Hepatocyte (in vitro differentiated cells): Measurements from ENCODE around the gene KRTAP5-4. TPM values are rescaled to one million over a fixed set of nuclear protein-coding genes. Genes with fewer than 3 reads are reported as not detected.
"Not testable (repeated sequence)": the region's sequence is repeated elsewhere in the genome, so short reads cannot be mapped to it uniquely, and the experiment has no call there.

Source experiments
- DNase-seq: peaks from one replicate; pipeline ENCODE4 v3.0.0-alpha.2; 2016; ENCODE audit warnings: low spot score
- H2AFZ ChIP-seq: fragments of 200-600 bp; sonication (generic); 2 replicates; pipeline ENCODE4 v1.6.0; 2016; ENCODE audit warnings: antibody characterized with exemption, mild to moderate bottlenecking
- H3K27ac ChIP-seq: fragments of 200-600 bp; sonication (generic); 2 replicates; pipeline ENCODE4 v1.5.1; 2016; ENCODE audit warnings: mild to moderate bottlenecking
- H3K27me3 ChIP-seq: fragments of 200-600 bp; sonication (generic); 2 replicates; pipeline ENCODE4 v1.6.1; 2016
- H3K36me3 ChIP-seq: fragments of 200-600 bp; sonication (generic); replicated peaks from 2 replicates; pipeline ENCODE4 v1.5.1; 2016; ENCODE audit warnings: low read depth; ENCODE audit not compliant: insufficient read depth
- H3K4me1 ChIP-seq: fragments of 200-600 bp; sonication (generic); 2 replicates; pipeline ENCODE4 v1.5.1; 2016; ENCODE audit warnings: mild to moderate bottlenecking, moderate library complexity; ENCODE audit not compliant: insufficient read depth
- H3K4me2 ChIP-seq: fragments of 200-600 bp; sonication (generic); 2 replicates; pipeline ENCODE4 v1.6.0; 2016
- H3K4me3 ChIP-seq: fragments of 200-600 bp; sonication (generic); 2 replicates; pipeline ENCODE4 v1.5.1; 2016; ENCODE audit warnings: mild to moderate bottlenecking
- H3K79me2 ChIP-seq: fragments of 200-600 bp; sonication (generic); 2 replicates; pipeline ENCODE4 v1.6.0; 2017; ENCODE audit warnings: mild to moderate bottlenecking
- H3K9me2 ChIP-seq: fragments of 200-600 bp; sonication (generic); replicated peaks from 2 replicates; pipeline ENCODE4 v1.6.0; 2017; ENCODE audit warnings: mild to moderate bottlenecking; ENCODE audit not compliant: insufficient read depth
- H3K9me3 ChIP-seq: fragments of 200-600 bp; sonication (generic); 2 replicates; pipeline ENCODE4 v1.5.1; 2016; ENCODE audit warnings: low read depth, mild to moderate bottlenecking
- H4K20me1 ChIP-seq: fragments of 200-600 bp; sonication (generic); 2 replicates; pipeline ENCODE4 v1.6.0; 2016; ENCODE audit warnings: mild to moderate bottlenecking; ENCODE audit not compliant: insufficient read depth, poor library complexity, severe bottlenecking
- EZH2 ChIP-seq: fragments of 200-600 bp; sonication (generic); IDR thresholded peaks from 2 replicates; pipeline ENCODE4 v1.6.1; 2016; ENCODE audit warnings: antibody characterized with exemption, mild to moderate bottlenecking, borderline replicate concordance
- EZH2phosphoT487 ChIP-seq: fragments of 200-600 bp; sonication (generic); IDR thresholded peaks from one replicate; pipeline ENCODE4 v1.6.1; 2018; ENCODE audit warnings: antibody characterized with exemption, mild to moderate bottlenecking, low read depth, moderate library complexity; ENCODE audit not compliant: unreplicated experiment, severe bottlenecking
- WGBS: methylation state at CpG from one replicate; pipeline ENCODE4 v1.1.6; 2016; ENCODE audit warnings: low lambda C conversion rate; ENCODE audit errors: missing lambda C conversion rate; 5-methylcytosine and 5-hydroxymethylcytosine counted together
- polyA plus RNA-seq: library from polyadenylated mRNA; unstranded; fragments of >200 nt; fragmentation: Nextera tagmentation; extraction: Ambion mirVana; gene quantifications from 2 replicates; pipeline ENCODE4 v1.2.1, GENCODE V29; 2016
- total RNA-seq: library from RNA; depleted of rRNA; stranded (reverse); fragments of >200 nt; gene quantifications from 2 replicates; pipeline ENCODE4 v1.2.3, GENCODE V29; 2014
- TF ChIP-seq, protein P1 (sequence below): fragments of 200-600 bp; sonication (generic); IDR thresholded peaks from 2 replicates; pipeline ENCODE4 v1.5.1; 2016; ENCODE audit warnings: antibody characterized with exemption, mild to moderate bottlenecking; ENCODE audit not compliant: poor library complexity

Gene KRTAP5-4
- total and polyA plus RNA-seq, 2 experiments from 2014 or later = not detected

DNA sequence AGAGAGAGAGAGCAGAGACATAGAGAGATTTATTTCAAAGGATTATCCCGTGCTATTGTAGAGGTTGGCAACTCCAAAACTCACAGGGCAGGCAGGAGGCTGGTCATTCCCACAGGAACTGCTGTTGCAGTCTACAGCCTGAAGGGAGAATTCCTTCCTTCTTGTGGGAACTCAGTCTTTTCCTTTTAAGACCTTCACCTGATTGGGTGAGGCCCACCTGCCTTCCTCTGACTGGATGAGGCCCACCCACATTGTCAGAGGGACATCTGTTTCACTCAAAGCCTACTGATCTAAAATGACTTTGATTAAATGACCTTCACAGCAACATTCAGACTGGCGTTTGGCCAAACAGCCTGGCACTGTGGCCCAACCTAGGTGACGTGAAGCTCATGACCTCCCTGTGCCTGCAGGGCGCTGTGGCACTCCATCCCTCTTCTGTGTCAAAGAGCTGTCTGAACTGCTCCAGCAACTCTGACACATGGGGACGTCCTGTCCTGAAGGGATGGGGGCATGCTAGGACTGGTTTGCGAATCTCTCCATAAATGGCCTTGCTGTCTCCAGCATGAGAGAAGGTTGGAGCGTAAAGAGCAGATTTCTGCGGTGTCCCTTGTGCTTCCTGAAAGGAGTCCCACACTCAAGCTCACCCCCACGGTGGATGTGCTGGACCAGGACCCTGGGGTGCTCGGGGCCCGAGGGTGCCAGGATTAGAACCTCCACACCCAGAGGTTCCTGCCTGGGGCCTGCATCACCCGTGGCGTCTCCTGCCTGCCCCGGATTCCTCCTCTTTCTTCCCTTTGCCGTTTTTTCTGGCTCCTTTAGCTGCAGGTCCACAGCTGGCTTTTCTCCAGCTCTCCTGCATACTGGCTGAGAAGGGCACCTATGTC lies 28.3 kb upstream of the KRTAP5-4 start:
- no peak overlapping the region for H3K4me2 ChIP-seq
- H3K4me1 ChIP-seq = peaks cover 33% of the 10 kb centered on the region
- H3K9me3 ChIP-seq = no peaks in the 10 kb centered on the region
- no peaks in the 10 kb centered on the region for H4K20me1 ChIP-seq
- no peaks in the 10 kb centered on the region for H3K27me3 ChIP-seq
- no peak overlapping the region for H2AFZ ChIP-seq
- no peak overlapping the region for H3K4me3 ChIP-seq
- TF ChIP-seq EZH2phosphoT487 (no peak), EZH2 (no peak)
- TF ChIP-seq, protein P1, sequence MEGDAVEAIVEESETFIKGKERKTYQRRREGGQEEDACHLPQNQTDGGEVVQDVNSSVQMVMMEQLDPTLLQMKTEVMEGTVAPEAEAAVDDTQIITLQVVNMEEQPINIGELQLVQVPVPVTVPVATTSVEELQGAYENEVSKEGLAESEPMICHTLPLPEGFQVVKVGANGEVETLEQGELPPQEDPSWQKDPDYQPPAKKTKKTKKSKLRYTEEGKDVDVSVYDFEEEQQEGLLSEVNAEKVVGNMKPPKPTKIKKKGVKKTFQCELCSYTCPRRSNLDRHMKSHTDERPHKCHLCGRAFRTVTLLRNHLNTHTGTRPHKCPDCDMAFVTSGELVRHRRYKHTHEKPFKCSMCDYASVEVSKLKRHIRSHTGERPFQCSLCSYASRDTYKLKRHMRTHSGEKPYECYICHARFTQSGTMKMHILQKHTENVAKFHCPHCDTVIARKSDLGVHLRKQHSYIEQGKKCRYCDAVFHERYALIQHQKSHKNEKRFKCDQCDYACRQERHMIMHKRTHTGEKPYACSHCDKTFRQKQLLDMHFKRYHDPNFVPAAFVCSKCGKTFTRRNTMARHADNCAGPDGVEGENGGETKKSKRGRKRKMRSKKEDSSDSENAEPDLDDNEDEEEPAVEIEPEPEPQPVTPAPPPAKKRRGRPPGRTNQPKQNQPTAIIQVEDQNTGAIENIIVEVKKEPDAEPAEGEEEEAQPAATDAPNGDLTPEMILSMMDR = no peak
- H3K36me3 ChIP-seq = no peaks in the 10 kb centered on the region
- H3K27ac ChIP-seq = no peak overlapping the region
- no peak for DNase-seq
- no peaks in the 10 kb centered on the region for H3K79me2 ChIP-seq
- WGBS = 88% methylated on average over 15 of the region's 15 CpGs
- no peaks in the 10 kb centered on the region for H3K9me2 ChIP-seq

DNA sequence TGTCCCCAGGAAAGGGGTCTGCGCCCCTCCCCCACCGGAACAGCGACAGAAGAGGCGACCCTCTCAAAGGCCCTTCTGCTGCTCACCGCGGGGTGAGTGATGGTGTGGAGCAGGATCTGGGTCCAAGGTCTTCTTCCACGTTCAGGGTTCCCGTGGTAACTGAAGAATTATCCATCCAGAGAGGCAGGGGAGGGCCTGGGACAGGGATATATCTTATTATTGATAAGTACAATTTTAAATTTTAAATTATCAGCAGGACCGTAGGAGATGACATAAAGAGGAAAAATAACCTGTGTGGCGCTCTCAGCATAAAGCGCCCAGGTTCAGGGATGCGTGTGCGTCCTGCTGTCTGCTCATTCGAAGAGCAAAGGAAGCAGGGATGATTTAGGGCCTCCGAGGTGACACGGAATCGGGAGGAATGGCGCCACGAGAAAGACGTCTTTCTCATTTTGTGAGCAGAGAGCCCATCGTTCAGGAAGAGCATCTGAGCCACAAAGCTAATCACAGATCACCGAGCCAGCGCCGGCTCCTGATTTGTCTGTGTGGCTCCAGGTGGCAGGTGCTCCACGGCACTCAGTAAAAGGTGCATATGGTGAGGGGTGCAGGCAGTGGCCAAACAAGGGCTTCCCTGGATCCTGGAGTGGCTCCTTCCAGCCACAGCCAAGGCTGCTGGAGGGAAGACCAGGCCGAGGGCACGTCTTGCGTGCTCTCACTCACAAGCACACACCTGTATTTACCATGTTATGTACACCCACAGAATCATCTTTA lies 26.9 kb upstream of the KRTAP5-4 start:
- TF ChIP-seq, protein P1 = no peak
- TF ChIP-seq EZH2 (no peak), EZH2phosphoT487 (no peak)
- DNase-seq = no peak
- H3K27ac ChIP-seq = no peak overlapping the region
- no peaks in the 10 kb centered on the region for H3K9me3 ChIP-seq
- H3K36me3 ChIP-seq = no peaks in the 10 kb centered on the region
- H2AFZ ChIP-seq = no peak overlapping the region
- H3K4me2 ChIP-seq = no peak overlapping the region
- WGBS = 92% methylated on average over 28 of the region's 28 CpGs
- H4K20me1 ChIP-seq = no peaks in the 10 kb centered on the region
- H3K4me1 ChIP-seq = peaks cover 19% of the 10 kb centered on the region
- H3K79me2 ChIP-seq = no peaks in the 10 kb centered on the region
- no peaks in the 10 kb centered on the region for H3K27me3 ChIP-seq
- no peaks in the 10 kb centered on the region for H3K9me2 ChIP-seq
- no peak overlapping the region for H3K4me3 ChIP-seq

DNA sequence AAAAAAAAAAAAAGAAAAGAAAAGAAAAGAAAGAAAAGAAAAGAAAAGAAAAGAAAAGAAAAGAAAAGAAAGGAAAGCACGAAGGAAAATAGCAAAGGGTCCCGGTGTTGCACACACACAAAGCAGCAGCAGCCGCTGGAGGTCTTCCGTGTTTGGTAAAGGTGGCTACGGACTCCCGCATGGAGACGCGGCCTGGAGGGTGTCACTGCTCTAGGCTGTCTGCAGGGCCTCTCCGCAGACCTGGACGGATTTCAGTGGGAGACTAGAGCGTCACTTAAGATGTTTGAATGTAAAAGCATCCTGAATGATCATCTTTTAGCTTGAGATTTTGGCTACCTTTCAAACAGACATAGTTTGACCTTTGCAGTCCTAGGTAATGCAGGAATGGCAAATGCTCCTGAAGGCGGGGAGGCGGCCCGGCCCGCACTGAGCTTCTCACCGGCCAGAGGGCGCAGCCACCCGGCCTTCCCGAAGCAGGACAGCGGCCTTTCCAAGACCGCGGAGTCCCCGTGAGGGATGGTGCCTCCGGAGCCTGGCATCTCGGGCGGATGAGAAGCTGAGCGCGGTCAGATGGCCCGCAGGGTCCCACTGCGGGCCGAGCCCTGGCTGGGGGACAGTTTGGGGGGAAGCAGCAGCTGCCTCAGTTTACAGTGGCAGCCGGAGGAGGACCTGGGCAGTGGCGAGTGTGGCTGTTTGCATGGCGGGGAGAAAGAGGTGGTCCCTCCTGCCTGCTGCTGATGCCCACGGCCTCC lies 26.1 kb upstream of the KRTAP5-4 start:
- Histone ChIP-seq H3K9me2 (no peaks in the 10 kb centered on the region), H3K9me3 (no peaks in the 10 kb centered on the region), H3K27me3 (no peaks in the 10 kb centered on the region), H2AFZ (no peak overlapping the region), H3K27ac (no peak overlapping the region), H3K4me2 (no peak overlapping the region), H3K4me1 (peaks cover 11% of the 10 kb centered on the region), H4K20me1 (no peaks in the 10 kb centered on the region), H3K4me3 (no peak overlapping the region), H3K79me2 (no peaks in the 10 kb centered on the region), H3K36me3 (no peaks in the 10 kb centered on the region)
- TF ChIP-seq EZH2phosphoT487 (no peak), EZH2 (no peak)
- TF ChIP-seq, protein P1 = no peak
- DNase-seq = no peak
- 91% methylated on average over 32 of the region's 35 CpGs for WGBS

DNA sequence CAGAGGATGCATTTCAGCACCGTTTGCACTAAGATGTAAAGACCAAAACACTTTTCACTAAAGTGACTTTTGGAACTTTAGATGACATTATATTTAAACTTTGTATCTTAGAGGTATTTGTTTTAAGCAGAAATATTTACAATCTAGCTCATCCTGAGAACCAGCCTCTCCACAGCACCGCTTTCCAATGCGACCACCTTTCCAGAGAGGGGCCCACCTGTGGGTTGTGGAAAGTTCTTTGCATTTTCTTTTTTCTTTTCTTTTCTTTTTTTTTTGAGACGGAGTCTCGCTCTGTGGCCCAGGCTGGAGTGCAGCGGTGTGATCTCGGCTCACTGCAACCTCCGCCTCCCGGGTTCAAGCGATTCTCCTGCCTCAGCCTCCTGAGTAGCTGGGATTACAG lies 24.6 kb upstream of the KRTAP5-4 start:
- H3K27ac ChIP-seq, H3K79me2 ChIP-seq, H3K4me1 ChIP-seq, H3K9me2 ChIP-seq, H3K4me3 ChIP-seq, H4K20me1 ChIP-seq, H3K4me2 ChIP-seq, DNase-seq, H3K9me3 ChIP-seq, H2AFZ ChIP-seq, H3K27me3 ChIP-seq, H3K36me3 ChIP-seq: not testable (repeated sequence)
- WGBS = 96% methylated on average over 10 of the region's 10 CpGs
